Measurements from ENCODE around the gene PNKD.
A peak's percentile ranks its signal among the peaks of the same experiment; 100 is the strongest.

The PNKD gene, protein sequence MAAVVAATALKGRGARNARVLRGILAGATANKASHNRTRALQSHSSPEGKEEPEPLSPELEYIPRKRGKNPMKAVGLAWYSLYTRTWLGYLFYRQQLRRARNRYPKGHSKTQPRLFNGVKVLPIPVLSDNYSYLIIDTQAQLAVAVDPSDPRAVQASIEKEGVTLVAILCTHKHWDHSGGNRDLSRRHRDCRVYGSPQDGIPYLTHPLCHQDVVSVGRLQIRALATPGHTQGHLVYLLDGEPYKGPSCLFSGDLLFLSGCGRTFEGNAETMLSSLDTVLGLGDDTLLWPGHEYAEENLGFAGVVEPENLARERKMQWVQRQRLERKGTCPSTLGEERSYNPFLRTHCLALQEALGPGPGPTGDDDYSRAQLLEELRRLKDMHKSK

DNA sequence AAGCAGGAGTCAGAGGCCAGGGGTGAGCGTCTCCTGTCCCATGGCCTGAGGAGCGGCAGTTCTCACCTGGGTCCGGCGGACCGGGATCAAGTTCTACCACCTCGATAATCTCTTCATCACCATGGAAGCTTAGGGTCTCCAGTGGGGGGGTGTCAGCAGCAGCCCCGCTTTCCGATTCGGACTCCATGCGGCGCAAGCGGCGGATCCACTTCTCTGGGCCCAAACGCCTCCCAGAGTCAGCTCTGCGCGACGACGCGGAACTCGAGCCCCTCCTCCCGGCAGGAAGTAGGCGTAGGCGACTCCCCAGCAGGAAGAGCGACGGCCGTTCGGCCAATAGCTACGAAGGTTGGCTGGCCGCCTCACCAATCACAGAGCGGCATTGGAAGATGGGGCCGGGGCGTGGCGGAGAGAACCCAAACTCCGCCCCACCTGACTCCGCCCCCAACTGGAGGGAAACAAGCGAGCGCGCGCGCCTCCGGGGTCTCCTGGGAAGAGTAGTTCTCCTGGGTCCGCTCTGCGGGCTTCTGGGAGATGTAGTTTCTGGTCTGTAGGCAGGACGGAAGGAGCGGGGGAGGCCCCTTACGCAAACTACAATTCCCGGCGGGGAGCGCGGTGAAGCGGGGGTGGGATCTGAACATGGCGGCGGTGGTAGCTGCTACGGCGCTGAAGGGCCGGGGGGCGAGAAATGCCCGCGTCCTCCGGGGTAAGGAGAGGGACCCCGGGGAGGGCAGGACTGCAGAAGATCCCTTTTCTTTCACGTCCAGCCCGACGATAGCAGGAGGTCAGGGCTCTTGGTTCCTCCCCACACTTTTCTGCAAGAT is at the start of gene PNKD, which contains the start of gene AAMP:
PNKD (plus strand) TSS at position 620 of the 821 bp plus-strand sequence; CDS start at position 637, 17 bp downstream.
AAMP (minus strand) TSS at position 238 of the 821 bp plus-strand sequence; CDS start at position 187, 51 bp downstream.
- DNase-seq = peak; percentile 99

DNA sequence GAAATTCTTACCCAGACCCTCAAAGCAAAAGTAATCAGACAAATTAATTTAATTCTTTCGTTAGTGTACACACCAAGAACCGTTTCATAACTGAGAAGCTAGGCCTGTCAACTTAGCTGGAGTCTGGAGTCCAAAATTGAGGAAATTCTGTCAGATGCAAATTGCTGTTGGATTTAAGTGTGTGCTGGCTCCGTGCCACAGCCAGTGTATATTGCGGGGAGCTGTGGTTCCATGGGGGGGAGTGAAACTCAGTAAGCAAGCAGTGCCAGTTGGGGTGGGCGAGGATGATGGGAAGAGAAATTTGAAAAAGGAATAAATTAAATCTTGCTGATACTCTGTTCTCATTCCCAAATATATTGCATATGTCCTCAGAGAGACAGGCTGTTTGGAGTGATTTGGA is 49.3 kb upstream of the PNKD start:
- DNase-seq = no peak

DNA sequence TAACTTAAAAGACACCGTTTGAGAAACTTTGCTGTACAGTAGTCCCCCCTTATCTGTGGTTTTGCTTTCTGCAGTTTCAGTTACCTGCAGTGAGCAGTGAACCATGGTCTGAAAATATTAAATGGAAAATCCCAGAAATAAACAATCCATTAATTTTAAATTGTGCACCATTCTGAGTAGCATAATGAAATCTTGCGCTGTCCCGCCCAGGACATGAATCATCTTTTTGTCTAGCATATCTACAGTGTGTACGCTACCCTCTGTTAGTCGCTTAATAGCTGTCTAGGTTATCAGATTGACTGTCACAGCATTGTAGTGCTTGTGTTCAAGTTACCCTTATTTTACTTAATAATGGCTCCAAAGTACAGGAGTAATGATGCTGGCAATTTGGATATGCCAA is 47.3 kb upstream of the PNKD start:
- no peak for DNase-seq

DNA sequence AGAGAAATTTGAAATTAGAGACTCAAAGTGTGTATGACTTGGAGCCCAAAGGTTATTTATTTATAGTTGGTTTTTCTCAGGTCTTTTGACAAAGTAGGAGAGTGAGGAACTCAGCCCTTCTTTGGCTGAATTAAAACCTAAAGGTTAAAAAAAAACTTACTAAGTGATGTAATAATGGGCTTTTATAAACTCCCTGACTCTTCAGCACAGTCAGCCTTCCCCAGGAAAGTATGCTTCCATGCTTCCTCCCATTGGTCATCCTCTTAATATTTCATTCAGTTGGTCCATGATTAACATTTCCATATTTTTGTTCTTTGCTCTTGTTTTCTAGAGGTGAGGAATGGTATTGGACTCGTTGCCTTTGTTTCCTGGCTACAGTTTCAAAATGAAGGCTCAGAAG is 46.1 kb upstream of the PNKD start:
- DNase-seq = no peak

DNA sequence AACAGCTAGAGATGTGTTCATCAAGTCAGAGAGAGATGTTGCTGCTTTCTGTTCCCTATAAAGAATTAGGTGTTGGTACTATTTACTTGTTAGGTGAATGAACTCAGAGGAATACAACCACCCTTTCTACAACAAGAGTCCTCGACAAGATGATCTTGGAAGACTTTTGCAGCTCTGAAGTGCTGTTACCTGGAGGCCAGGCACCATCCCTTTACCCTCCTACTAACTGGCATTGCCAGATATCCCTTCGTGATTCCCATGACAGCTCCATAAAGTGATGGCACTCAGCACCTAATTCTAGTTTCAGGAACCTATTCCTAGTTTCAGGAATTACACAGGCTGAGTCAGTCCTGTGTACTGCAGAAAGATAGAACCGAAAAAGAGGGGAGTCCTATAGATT is 43.4 kb upstream of the PNKD start:
- no peak for DNase-seq

DNA sequence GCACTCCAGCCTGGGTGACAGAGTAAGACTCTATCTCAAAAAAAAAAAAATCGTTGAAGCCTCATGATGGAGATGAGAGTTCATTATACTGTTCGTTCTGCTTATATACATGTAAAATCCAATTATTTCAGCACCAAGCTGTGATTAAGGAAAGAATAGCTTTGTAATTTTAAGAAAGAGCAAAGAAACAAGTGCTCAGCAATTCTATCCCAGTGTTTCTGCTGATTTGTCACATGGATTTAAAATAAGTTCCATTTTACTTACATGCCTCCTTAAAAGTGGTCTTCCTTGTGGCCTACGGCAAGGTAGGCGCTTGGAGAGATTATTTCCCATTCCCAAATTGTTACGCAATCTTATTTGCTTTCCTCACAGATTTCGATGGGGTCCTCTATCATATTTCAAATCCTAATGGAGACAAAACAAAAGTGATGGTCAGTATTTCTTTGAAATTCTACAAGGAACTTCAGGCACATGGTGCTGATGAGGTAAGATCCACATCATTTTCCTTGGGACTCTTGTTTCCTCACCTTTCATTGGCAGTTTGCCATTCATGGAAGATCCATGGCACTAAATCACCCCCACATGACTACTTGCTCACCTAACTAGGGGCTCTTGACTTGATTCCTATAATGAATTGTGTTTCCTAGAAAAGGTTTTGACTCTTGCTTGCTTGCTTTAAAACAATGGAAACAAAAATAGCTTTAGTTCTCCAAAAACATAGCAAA is 41.8 kb upstream of the PNKD start:
- no peak for DNase-seq

DNA sequence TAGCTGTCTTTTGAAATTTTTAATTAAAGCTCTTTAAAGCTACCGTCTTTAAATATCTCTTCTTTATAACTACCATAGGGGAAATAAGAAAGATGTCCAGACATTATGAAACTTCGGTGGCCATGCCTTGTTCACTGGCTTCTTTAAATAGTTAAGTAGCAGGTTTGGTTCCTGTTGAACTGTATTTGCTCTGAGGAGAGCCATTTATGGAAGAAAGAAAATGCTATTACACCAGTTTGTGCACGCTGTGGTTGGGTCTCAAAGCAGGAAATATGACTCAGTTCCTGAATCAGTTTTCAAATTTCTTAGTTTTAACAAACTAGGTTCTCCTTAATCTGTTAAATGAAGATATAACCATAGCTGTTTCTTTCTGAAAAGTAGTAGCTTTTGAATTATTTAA is 41.1 kb upstream of the PNKD start:
- no peak for DNase-seq

DNA sequence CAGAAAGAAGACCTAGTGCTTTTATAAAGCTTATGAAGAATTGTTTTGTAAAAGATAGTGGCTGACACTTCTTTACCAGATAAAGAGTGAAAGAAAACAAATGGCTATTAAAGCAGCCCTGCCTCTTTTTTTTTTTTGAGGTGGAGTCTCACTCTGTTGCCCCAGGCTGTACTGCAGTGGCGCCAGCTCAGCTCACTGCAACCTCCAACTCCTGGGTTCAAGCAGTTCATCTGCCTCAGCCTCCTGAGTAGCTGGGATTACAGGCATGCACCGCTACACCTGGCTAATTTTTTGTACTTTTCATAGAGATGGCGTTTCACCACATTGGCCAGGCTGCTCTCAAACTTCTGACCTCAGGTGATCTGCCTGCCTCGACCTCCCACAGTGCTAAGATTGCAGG is 40.5 kb upstream of the PNKD start:
- DNase-seq = no peak

DNA sequence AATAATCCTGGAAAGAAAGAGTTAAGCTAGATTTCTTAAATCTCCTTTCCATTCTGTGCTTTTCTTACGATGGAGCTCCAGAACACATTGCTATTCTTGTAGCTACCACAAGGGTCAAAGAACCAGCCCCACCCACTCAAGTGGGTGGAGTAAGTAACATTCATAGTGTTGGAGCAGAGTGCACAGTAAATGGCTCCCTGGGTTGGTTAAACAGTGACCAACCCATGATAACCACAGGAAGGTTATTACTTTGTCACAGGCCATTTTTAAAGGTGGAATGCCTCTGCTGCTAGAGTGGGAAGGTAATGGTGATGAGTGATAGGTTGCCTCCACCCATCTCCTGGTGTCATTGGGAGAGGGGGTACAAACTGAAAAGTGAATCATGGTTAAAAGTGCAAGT is 39.4 kb upstream of the PNKD start:
- no peak for DNase-seq

DNA sequence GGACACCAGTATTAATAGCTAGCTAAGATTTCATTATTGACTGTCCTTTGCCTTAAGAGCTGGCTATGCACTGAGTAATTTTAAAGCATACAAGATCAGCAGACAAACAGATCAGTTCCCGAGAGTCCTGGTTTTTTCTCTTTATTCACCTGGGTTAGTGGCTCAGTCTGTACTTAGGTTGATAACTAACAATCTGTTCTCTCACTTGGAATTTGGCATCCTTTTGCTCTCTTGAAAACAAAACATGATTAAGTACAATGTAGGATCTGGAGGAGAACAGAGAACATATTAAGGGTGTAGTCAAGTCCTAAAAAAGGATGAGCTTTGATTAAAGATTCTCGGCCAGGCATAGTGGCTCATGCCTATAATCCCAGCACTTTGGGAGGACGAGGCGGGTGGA is 36.8 kb upstream of the PNKD start:
- no peak for DNase-seq

DNA sequence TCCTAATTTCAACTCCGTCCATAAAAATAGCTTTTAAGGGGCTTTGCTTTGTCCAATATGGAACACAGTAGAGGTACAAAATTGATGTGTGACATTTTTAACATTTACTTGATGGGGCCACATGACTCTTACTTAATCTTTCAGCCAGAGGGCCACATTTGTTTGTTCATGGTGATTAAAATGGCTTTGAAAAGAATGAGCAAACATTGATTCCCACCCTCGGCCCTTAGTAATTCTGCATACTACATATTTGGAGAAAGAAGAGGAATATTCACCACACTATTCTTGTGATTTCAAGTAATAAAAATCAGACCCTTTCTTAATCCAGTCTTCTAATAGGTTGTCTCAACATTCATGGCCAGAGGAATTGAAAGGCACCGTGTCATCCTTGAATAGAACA is 35.8 kb upstream of the PNKD start:
- no peak for DNase-seq

DNA sequence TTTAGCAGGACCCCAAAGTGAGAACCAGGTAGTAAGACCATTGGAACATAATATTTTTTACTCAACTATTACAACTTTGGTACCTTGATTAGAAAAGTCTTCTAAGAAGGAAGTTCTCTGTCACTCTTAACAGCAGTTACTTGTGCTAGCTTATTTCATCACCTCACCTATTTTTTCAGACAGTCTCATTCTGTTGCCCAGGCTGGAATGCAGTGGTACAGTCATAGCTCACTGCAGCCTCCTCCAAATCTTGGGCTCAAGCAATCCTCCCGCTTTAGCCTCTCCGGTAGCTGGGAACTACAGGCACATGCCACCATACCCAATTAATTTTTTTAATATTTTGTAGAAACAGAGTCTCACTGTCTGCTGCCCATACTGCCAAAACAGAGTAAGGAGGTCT is 35.3 kb upstream of the PNKD start:
- DNase-seq = no peak

DNA sequence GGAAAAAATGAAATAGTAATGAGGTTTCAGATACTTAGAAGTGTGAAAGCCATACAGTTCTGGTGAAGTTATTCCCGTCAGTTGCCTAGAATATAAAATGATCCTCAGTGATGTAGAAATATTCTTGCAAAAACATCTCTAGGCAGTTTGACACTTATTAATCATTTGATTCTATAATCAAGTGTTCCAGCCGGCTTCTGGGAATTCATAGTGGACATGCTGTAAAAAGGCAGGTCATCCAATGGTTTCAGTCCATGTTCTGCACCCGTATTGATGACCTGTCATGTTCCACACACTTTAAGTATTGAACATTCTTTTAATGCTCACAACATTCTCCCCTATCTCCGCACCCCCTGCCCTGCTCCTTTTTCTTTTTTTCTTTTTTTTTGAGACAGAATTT is 33.5 kb upstream of the PNKD start:
- no peak for DNase-seq

DNA sequence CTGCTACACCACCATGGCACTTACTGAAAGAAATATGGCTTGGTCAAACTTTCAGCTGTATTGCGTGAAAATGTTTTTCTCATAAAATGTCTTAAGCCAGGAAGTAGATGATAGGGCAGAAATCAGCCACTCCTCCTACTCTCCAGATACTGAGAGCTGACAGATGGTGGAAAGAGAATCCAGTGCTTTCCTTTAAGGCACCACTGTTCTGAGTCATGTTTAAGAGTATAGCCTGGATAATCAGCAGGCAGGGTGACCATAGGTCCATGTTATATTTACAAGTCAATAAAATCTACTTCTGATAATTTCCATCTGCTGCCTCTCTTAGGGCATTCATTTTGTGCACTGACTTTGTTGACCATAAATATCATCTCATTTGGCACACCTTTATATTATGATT is 31.4 kb upstream of the PNKD start:
- no peak for DNase-seq

DNA sequence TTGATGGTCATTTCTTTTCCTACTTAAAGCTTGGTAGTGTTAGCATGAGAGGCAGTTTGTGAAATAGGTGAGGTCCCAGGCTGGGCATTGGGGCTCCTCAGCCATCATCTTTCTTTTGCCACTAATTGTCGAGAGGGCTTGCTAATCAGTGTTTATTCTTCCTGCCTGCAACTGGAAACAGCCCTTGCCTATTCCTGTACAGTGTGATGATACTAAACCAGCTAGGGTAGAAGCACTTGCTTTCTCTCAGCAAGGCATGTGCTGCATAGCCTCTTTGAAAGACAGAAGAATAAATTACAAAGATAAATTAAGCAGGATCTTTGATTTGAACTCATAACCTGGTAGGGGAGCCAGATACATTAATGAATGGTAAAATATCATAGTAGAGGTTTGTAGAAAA is 26.1 kb upstream of the PNKD start:
- no peak for DNase-seq

DNA sequence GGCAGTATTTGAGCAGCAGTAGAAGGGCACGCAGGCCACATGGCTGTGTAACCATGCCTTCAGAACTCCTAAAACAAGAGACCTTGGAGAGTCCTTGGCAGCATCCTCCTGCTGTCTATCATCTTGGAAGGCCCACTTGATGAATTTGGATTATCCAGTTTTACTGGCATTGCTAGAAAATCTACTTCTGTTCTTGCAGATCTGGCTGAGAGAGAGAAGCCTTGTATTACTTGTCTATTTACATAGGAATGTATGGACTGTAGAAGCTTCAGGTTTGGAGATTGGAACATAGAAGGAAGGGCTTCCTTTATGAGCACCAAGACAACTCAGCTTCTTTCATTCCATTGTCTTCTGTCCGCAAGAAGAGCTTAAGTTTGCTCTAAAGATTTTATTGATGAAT is 25.7 kb upstream of the PNKD start:
- no peak for DNase-seq

DNA sequence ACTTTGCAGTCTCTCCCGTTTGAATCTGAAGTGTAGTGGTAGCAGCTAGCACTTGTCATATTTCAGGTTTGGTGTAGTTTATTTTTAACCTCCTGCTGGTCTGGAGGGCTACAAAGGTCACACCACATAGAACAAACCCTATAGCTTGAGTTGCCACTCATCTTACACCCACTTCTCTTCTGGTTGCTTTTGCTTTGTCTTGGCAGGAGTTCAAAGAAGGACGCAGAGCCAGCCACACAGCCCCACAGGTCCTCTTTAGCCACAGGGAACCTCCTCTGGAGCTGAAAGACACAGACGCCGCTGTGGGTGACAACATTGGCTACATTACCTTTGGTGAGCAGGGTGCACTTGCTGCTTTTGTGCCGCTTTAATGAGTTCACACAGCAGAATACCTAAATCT is 25.1 kb upstream of the PNKD start:
- no peak for DNase-seq

DNA sequence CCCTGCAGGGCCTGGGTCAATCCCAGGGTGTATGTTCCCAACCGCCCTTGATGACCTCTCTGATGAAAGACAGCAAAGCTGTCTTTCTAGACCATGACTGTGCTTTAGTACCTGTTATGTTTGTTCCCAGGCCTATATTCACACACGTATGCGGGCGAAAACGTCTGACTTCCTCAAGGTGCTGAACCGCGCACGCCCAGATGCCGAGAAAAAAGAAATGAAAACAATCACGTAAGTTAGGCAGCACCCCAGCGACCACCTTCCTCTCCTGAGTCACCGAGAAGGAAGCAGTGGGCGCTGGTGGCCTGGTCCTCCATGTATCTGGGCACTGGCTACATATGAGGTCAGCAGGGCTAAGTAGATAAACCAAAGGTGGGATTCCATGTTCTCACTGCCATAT is 20.6 kb upstream of the PNKD start:
- DNase-seq = no peak

DNA sequence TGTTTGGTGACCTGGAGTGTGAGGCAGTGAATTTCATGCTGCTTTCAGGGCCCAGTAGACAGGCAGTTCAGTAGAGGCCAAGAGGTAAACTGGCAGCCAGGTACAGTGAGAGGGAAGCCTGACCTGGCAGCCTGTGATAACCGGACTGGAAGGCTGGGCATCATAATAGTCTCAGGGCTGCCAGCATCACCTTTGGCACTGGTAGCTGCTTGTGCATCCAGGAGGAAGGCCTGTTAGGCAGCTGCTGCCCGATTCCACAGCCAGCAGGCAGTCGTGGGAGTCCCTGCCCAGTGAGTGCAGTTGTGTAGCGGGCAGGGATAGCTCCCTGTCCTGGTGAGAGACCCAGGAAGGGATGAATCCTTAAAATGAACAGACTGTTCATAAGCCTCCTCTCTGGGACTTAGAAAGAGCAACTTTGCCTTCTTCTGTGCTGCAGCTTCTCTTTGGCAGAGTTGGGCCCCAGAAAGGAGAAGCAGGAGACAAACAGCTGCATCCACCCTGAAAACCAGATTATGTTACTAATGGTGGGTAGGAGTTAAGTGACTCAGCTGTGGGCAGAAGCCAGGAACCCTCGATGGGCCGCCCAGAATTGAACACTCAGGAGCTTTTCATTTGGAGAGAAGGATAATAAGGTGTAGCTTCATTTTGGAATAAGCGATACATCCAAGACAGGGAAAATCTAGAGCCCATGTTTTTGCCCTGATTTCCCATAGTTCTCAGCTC is 17.6 kb upstream of the PNKD start:
- DNase-seq = no peak

DNA sequence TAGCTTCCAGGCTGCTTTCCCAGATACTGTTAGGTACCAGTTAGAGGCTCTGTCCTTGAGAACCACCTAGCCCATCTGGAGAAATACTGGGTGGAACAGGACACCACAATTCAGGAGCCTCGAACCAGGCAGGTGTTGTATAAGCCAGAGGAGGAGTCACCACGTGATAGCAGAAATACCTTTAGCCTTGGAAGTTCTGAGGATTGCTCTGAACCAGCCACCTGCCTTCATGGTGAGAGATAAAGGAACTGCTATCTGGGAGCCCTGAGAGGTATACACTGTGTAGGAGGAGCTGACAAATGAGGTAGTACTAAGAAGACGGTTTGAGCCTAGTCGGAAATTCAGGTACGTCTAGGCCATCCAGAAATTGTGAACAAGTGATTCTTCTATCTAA is 17.1 kb upstream of the PNKD start:
- no peak for DNase-seq

DNA sequence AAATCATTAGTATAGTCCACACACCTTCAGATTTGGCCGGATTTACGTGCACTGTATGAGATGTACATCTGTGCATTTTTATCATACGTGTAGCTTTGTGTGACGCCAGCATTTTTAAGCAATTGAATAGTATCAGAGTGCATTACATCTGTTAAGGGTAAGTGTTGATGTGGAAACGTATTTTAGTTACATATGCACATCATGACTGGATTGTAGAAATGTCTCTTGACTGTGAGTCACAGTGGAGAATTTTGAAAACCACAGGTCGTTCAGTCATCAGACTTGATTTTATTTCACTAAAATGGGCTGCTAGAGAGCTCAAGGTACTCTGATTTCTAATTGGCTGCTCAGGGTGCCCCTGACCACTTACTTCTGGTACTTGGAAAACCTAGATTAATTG is 14.9 kb upstream of the PNKD start:
- DNase-seq = no peak

DNA sequence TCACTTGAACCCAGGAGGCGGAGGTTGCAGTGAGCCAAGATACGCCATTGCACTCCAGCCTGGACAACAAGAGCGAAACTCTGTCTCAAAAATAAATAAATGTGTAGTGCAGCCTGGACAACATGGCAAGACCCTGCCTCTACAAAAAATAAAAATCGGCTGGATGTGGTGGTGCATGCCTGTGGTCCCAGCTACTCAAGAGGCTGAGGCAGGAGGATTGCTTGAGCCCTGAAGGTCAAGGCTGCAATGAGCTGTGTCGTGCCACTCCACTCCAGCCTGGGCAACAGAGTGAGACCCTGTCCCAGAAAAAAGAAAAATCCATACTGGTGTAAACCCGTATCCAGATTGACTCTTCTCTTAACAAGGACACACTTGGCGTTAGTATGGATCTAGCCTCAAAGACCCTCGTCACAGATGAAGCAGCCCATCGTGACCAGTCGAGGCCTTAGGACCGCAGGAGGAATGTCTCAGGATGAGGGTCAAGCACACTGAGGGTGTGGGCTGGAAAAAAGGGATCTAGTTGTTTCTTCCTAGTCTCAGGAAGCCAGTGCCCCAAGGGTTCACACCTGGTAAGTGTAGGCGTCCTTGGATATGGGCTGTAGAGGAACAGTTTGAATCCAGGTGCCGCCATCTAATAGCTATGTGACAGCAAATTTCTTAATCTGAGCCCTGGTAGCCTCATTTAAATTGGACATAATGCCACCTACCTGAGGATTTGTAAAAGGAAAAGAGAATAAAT is 13.5 kb upstream of the PNKD start:
- DNase-seq = no peak

Data from NCI-H2171 (cell line).